ENCODE results near the gene IRS4.

DNA sequence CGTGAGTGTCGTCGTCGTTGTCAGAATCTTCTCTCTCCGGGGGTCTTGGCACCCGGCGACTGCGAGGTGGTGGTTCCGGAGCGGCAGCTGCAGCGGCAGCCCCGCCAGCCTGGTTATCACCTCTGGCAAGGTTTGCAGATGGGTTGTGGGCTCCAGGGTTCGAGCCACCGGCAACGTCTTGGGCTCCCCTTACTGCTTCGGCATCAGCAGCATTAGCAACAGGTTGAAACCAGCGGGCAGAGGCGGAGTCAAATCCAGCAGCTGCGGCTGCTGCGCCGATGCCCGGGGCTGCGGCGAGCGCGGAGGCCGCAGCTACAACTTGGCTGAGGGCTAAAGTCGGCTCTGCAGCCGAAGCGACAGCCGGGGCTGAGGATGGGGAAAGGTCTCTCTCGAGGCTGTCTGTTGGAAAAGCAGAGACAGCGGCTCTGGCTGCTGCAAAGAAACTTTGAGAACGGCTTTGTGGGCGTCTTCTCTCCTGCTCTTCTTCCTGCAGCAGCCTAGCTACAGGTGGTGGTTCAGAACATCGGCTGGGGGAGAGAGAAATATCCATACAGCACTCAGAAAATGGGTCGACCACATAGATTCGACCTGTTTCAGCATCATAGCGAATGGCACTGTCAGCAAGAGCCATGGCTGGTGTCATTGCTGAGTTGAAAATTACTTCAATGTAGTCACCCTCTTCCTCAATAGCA, 3.6 kb downstream of the IRS4 start:
- TF ChIP-seq, protein P1, sequence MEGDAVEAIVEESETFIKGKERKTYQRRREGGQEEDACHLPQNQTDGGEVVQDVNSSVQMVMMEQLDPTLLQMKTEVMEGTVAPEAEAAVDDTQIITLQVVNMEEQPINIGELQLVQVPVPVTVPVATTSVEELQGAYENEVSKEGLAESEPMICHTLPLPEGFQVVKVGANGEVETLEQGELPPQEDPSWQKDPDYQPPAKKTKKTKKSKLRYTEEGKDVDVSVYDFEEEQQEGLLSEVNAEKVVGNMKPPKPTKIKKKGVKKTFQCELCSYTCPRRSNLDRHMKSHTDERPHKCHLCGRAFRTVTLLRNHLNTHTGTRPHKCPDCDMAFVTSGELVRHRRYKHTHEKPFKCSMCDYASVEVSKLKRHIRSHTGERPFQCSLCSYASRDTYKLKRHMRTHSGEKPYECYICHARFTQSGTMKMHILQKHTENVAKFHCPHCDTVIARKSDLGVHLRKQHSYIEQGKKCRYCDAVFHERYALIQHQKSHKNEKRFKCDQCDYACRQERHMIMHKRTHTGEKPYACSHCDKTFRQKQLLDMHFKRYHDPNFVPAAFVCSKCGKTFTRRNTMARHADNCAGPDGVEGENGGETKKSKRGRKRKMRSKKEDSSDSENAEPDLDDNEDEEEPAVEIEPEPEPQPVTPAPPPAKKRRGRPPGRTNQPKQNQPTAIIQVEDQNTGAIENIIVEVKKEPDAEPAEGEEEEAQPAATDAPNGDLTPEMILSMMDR (IDR thresholded peaks at IDR 0.05): no peak
- TF ChIP-seq POLR2A (IDR thresholded peaks at IDR 0.05): no peak
